K562 (cell line): ENCODE measurements around the gene CARF. TPM values are rescaled to one million over a fixed set of nuclear protein-coding genes. Genes with fewer than 3 reads are reported as not detected.

Experiments
- ATAC-seq: fragments of 200-7000 bp; cut with Tn5 transposase; 3 replicates; pipeline ENCODE4 v1.9.1; 2020; ENCODE audit warnings: moderate library complexity
- BruUV-seq: library from RNA; stranded (reverse); fragments of 400-500 nt; replicated peaks from 2 replicates; lab custom pipeline; 2021; lab: Mats Ljungman, UMichigan
- CTCF ChIA-PET: fragments of 300-600 bp; formaldehyde crosslinking; extraction: SDS; loops from one replicate; lab custom pipeline; 2021; ENCODE audit warnings: low intra/inter-chr PET ratio; lab: Yijun Ruan, JAX
- POLR2A ChIA-PET: fragments of 300-600, 350-650 bp; sonication (Branson Sonifier 250); formaldehyde crosslinking; extraction: SDS; loops from one replicate; lab custom pipeline; 2021; ENCODE audit warnings: antibody characterized with exemption, inconsistent platforms; lab: Yijun Ruan, JAX
- DNase-seq, 4 experiments: peaks; one replicate each; pipeline versions ENCODE4 v3.0.0 to v3.0.0-alpha.2; 2011 to 2018; ENCODE audit warnings: low spot score in 3 of 4, mixed read lengths in 3 of 4; ENCODE audit errors: extremely low read depth in 1 of 4
- FAIRE-seq: peaks from 2 replicates; lab custom pipeline; 2011; peaks lifted over from hg19 to GRCh38; lab: Jason Lieb, UNC
- H2AFZ ChIP-seq: 2 replicates; pipeline ENCODE4 v1.6.0; 2011; ENCODE audit warnings: low read depth, low read length, control low read depth, inconsistent platforms
- H3K27ac ChIP-seq: fragments of 200-600 bp; 3 replicates; pipeline ENCODE4 v1.8.0; 2011; ENCODE audit warnings: low read depth, mild to moderate bottlenecking, control low read depth, inconsistent platforms, low read length, moderate library complexity, mixed read lengths; ENCODE audit errors: extremely low read depth
- H3K27me3 ChIP-seq, 2 experiments: fragments of 300-600 bp in 1 of 2; 2 replicates in 1 of 2; 3 replicates in 1 of 2; pipeline versions ENCODE4 v1.6.0 to v1.8.0; 2011; ENCODE audit warnings: inconsistent platforms in 2 of 2, low read length in 2 of 2, mild to moderate bottlenecking in 1 of 2, mixed read lengths in 1 of 2, moderate library complexity in 1 of 2; ENCODE audit not compliant: control insufficient read depth in 2 of 2, insufficient read depth in 2 of 2
- H3K36me3 ChIP-seq: fragments of 300-600 bp; 3 replicates; pipeline ENCODE4 v1.8.0; 2011; ENCODE audit warnings: mild to moderate bottlenecking, low read length, inconsistent platforms; ENCODE audit not compliant: control insufficient read depth, insufficient read depth
- H3K4me1 ChIP-seq, 2 experiments: fragments of 200-600 bp in 1 of 2; replicated peaks in 1 of 2; 2 replicates in 1 of 2; 3 replicates in 1 of 2; pipeline versions ENCODE4 v1.5.1 to v1.8.0; 2011; ENCODE audit warnings: inconsistent platforms in 2 of 2, low read length in 2 of 2, mild to moderate bottlenecking in 1 of 2, mixed read lengths in 1 of 2, moderate library complexity in 1 of 2; ENCODE audit not compliant: control insufficient read depth in 2 of 2, insufficient read depth in 2 of 2
- H3K4me2 ChIP-seq: 2 replicates; pipeline ENCODE4 v1.6.1; 2011; ENCODE audit warnings: low read length, control low read depth, inconsistent platforms, mixed read lengths; ENCODE audit not compliant: insufficient read depth
- H3K4me3 ChIP-seq: fragments of 200-600 bp; sonication (generic), shearing (Covaris generic); 2 replicates; pipeline ENCODE4 v1.5.1; 2016; ENCODE audit warnings: control low read depth, inconsistent platforms
- H3K79me2 ChIP-seq: fragments of 200-600 bp; 3 replicates; pipeline ENCODE4 v1.8.0; 2011; ENCODE audit warnings: low read length, inconsistent platforms; ENCODE audit not compliant: control insufficient read depth, insufficient read depth
- H3K9ac ChIP-seq, 2 experiments: 2 replicates each; pipeline versions ENCODE4 v1.6.0 to v1.6.1; 2011; ENCODE audit warnings: low read depth in 2 of 2, low read length in 2 of 2, control low read depth in 1 of 2, inconsistent platforms in 1 of 2, mild to moderate bottlenecking in 1 of 2, mixed read lengths in 1 of 2; ENCODE audit not compliant: insufficient read depth in 1 of 2
- H3K9me1 ChIP-seq: one replicate; pipeline ENCODE4 v1.6.0; 2011; ENCODE audit warnings: inconsistent platforms, mild to moderate bottlenecking, low read length, moderate library complexity; ENCODE audit not compliant: control insufficient read depth, insufficient read depth
- H3K9me3 ChIP-seq: replicated peaks from 2 replicates; pipeline ENCODE4 v1.5.1; 2011; ENCODE audit warnings: low read depth, low read length, inconsistent platforms; ENCODE audit not compliant: control insufficient read depth, insufficient read depth
- H4K20me1 ChIP-seq: replicated peaks from 2 replicates; pipeline ENCODE4 v1.6.1; 2011; ENCODE audit warnings: low read length, inconsistent platforms, mixed read lengths; ENCODE audit not compliant: control insufficient read depth, insufficient read depth
- BCLAF1 ChIP-seq, 2 experiments: fragments of 450-650 bp in 1 of 2; IDR thresholded peaks; 2 replicates each; pipeline ENCODE4 v1.6.1; 2011 to 2017; ENCODE audit warnings: low read depth in 2 of 2, antibody characterized with exemption in 1 of 2, borderline replicate concordance in 1 of 2, low read length in 1 of 2, mild to moderate bottlenecking in 1 of 2, mixed read lengths in 1 of 2; ENCODE audit not compliant: control insufficient read depth in 1 of 2
- CEBPZ ChIP-seq: fragments of 150-350 bp; IDR thresholded peaks from 2 replicates; pipeline ENCODE4 v1.6.1; 2014; ENCODE audit warnings: low read depth, mild to moderate bottlenecking, low read length, borderline replicate concordance
- FOXJ2 ChIP-seq: fragments of 200-800 bp; sonication (Bioruptor generic); IDR thresholded peaks from 2 replicates; pipeline ENCODE4 v1.6.1; 2016; ENCODE audit warnings: missing genetic modification characterization, missing compliant biosample characterization
- KLF10 ChIP-seq: fragments of 250-450 bp; sonication (Bioruptor Pico); IDR thresholded peaks from 2 replicates; pipeline ENCODE4 v1.6.1; 2021; ENCODE audit warnings: matching md5 sums
- MECOM ChIP-seq: fragments of 250-450 bp; sonication (Bioruptor Pico); IDR thresholded peaks from 2 replicates; pipeline ENCODE4 v1.8.0; 2022; ENCODE audit warnings: inconsistent platforms
- MTA3 ChIP-seq: fragments of 450-650 bp; formaldehyde crosslinking; IDR thresholded peaks from 2 replicates; pipeline ENCODE4 v1.6.1; 2017; ENCODE audit warnings: mild to moderate bottlenecking, borderline replicate concordance
- NFATC3 ChIP-seq: fragments of 450-650 bp; IDR thresholded peaks from 2 replicates; pipeline ENCODE4 v1.6.1; 2017; ENCODE audit warnings: mild to moderate bottlenecking
- RBBP5 ChIP-seq: fragments of 200-600 bp; sonication (generic); IDR thresholded peaks from 2 replicates; pipeline ENCODE4 v1.6.1; 2012; ENCODE audit warnings: borderline replicate concordance, mild to moderate bottlenecking, low read length, control low read depth, inconsistent platforms; ENCODE audit not compliant: insufficient read depth, poor library complexity, severe bottlenecking
- RBM39 ChIP-seq: fragments of 200-400 bp; formaldehyde crosslinking; optimal IDR thresholded peaks from 2 replicates; pipeline ENCODE3; 2018; ENCODE audit warnings: low read depth, low read length
- SIN3A ChIP-seq, 2 experiments: fragments of 150-350 bp in 1 of 2; IDR thresholded peaks; 2 replicates each; pipeline ENCODE4 v1.6.1; 2011 to 2016; ENCODE audit warnings: borderline replicate concordance in 2 of 2, low read depth in 2 of 2, low read length in 2 of 2, mild to moderate bottlenecking in 2 of 2, moderate library complexity in 2 of 2; ENCODE audit not compliant: control insufficient read depth in 1 of 2
- ZFP30 ChIP-seq: fragments of 250-450 bp; sonication (Bioruptor Pico); IDR thresholded peaks from 2 replicates; pipeline ENCODE4 v1.8.0; 2022; ENCODE audit warnings: moderate library complexity, mild to moderate bottlenecking, inconsistent platforms, borderline replicate concordance
- WGBS: fragments of 100-300 bp; shearing (Covaris generic); methylation state at CpG from one replicate; pipeline ENCODE4 v1.1.6; 2016; ENCODE audit warnings: low coverage, mixed read lengths; ENCODE audit not compliant: insufficient coverage; ENCODE audit errors: missing lambda C conversion rate; 5-methylcytosine and 5-hydroxymethylcytosine counted together
- in situ Hi-C: fragments of 300-500 bp; cut with MboI; formaldehyde crosslinking; loops from 4 replicates; pipeline ENCODE4 v1.15.0; 2018; ENCODE audit warnings: inconsistent platforms, mixed read lengths
- intact Hi-C: fragments of 100-400 bp; cut with micrococcal nuclease; formaldehyde crosslinking; loops from 2 replicates; pipeline ENCODE4 v1.14.2; 2022
- polyA plus RNA-seq, 8 experiments: library from polyadenylated mRNA; depleted of rRNA in 4 of 8; stranded (reverse) in 5 of 8; unstranded in 3 of 8; fragments of >200 nt; fragmentation: Nextera tagmentation in 2 of 8; fragmentation: Illumina TruSeq in 1 of 8; extraction: Ambion mirVana in 2 of 8; extraction: Trizol in 1 of 8; gene quantifications; 2 replicates each; pipeline versions ENCODE4 v1.2.1 to v1.2.3, GENCODE V29; 2011 to 2014; ENCODE audit warnings: inconsistent platforms in 1 of 8, missing spikeins in 1 of 8
- total RNA-seq, 7 experiments: library from RNA; depleted of rRNA in 6 of 7; stranded (reverse); fragments of >200 nt in 6 of 7; fragmentation: Illumina TruSeq in 2 of 7; extraction: Trizol in 2 of 7; gene quantifications; 2 replicates each; pipeline versions ENCODE4 v1.2.1 to v1.2.3, GENCODE V29; 2011 to 2021; ENCODE audit warnings: low replicate concordance in 1 of 7

Gene CARF
- total and polyA plus RNA-seq, 9 of the 15 experiments (the other 6 are each of a cell fraction or from before 2014, with no cell fraction given), result 0.31 to 4.2 (median 1.2) TPM

GRCh38 chr2:203030991-203031390 lies 118.9 kb downstream of the CARF start:
- WGBS, result 74% methylated on average over 5 of the region's 5 CpGs
- no peak overlapping the region for H2AFZ ChIP-seq
- H3K36me3 ChIP-seq, result no peaks in the 10 kb centered on the region
- in situ Hi-C loops (no loop called here), intact Hi-C loops (no loop called here)
- CTCF ChIA-PET, result no interaction called here
- H3K9me1 ChIP-seq, result no peaks in the 10 kb centered on the region
- H3K27ac ChIP-seq, result no peak overlapping the region
- POLR2A ChIA-PET, result no interaction called here
- ATAC-seq, result no peak
- no peak overlapping the region for H3K4me3 ChIP-seq
- no TSS peak for BruUV-seq
- H3K27me3 ChIP-seq, result no peaks in the 10 kb centered on the region
- TF ChIP-seq CEBPZ, result no peak
- TF ChIP-seq NFATC3, result no peak
- TF ChIP-seq MECOM (CRISPR knock-in tag), result no peak
- TF ChIP-seq RBBP5, result no peak
- no peak for TF ChIP-seq FOXJ2 (tag)
- TF ChIP-seq MTA3, result no peak
- TF ChIP-seq ZFP30 (CRISPR knock-in tag), result no peak
- no peak for TF ChIP-seq SIN3A (IDR thresholded peaks at IDR 0.05; ENCODE audit: borderline replicate concordance in 2 of 2, control insufficient read depth in 1 of 2, low read depth in 2 of 2, low read length in 2 of 2)
- TF ChIP-seq KLF10 (CRISPR knock-in tag), result no peak
- no peak for TF ChIP-seq BCLAF1 (IDR thresholded peaks at IDR 0.05; ENCODE audit: borderline replicate concordance in 1 of 2, control insufficient read depth in 1 of 2, low read depth in 2 of 2, low read length in 1 of 2)
- no peak for TF ChIP-seq RBM39
- H4K20me1 ChIP-seq, result no peaks in the 10 kb centered on the region
- H3K9me3 ChIP-seq, result no peaks in the 10 kb centered on the region
- no peak for FAIRE-seq
- no peak overlapping the region for H3K9ac ChIP-seq
- H3K4me2 ChIP-seq, result no peak overlapping the region
- no peaks in the 10 kb centered on the region; the same call in 2 of the 3 replicates for H3K79me2 ChIP-seq
- no peaks in the 10 kb centered on the region; a peak in 1 of 5 replicates for H3K4me1 ChIP-seq
- no peak for DNase-seq
